GM18505 (cell line): ENCODE measurements around the gene RPL7A.
A peak's percentile ranks its signal among the peaks of the same experiment; 100 is the strongest.

Experiments
- ATAC-seq: cut with Tn5 transposase; IDR thresholded peaks from one replicate; pipeline ENCODE4 v1.9.1; 2021; ENCODE audit not compliant: unreplicated experiment
- POLR2A ChIP-seq: IDR thresholded peaks from 4 replicates; pipeline ENCODE4 v1.6.1; 2011; ENCODE audit warnings: borderline replicate concordance; ENCODE audit not compliant: insufficient read depth, insufficient read length; ENCODE audit errors: extremely low read depth

Gene RPL7A

GRCh38 chr9:133351526-133351907 lies 3.5 kb downstream of the RPL7A start:
- ATAC-seq = no peak
- TF ChIP-seq POLR2A = no peak

DNA sequence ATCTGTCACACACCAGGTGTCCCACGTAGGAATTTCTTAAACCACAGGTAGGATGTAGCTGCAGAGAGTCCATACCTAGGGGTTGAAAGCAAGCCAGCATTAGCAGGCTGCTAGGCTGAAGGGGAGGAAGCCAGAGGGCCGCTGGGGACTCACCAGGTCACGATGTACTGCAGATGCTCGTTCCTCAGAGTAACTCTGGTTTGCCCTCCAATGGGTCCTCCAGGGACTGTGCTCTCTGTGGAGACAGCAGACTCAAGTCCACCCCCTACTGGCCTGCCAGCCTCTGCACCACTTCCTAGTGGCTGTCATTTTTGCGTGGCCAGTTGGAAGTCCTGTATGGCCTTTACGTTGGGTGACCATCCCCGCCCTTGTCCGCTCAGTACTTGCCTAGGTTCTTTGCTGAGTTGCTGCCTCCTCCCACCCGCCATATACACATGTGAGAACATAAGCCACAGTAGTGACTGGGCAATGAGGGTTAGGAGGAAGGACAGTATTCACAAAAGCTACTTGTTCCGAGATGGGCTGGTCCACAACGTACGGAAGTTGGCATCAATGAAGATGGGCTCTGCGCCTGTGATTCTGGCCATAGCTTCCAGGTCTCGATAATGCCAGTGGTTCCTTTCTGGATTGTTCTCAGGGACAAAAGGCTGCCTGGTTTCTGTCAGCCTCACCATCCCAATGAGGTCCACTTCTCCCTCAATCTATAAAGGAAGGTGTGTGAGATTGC lies 4.1 kb downstream of the RPL7A start:
- TF ChIP-seq POLR2A = no peak
- no peak for ATAC-seq

DNA sequence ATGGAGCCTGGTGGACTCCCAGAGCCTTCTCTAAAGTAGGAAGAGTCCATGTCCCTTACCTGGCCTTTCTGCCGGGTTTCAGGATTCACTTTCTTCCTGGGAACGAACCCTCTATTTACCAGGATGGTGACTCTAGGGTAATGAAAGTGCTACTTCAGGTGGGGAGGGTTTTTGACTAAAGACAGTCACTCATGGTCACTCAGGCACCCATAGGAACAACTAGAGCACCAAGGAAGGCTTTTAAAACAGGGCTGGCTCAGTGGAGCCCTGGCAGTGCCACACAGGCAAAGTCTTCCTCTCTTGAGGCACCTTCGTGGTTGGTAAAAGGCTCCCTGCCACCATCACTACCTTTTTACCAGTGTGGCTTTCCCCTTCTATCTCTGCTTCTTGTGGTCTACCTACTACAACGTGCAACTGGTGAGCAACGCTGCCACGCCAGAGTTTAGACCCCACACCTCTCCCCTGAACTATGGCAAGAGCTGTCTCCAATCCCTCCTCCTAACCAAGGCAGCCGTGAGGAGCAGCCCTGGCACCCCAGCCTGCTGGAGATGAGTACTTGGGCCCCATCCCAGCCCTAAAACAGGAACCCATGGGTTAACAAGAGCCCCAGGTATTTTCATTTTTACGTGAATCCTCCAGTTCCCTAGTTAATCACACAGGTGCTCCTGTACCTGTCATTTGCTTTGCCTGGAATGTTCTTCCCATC lies 4.8 kb downstream of the RPL7A start:
- TF ChIP-seq POLR2A = no peak
- no peak for ATAC-seq

DNA sequence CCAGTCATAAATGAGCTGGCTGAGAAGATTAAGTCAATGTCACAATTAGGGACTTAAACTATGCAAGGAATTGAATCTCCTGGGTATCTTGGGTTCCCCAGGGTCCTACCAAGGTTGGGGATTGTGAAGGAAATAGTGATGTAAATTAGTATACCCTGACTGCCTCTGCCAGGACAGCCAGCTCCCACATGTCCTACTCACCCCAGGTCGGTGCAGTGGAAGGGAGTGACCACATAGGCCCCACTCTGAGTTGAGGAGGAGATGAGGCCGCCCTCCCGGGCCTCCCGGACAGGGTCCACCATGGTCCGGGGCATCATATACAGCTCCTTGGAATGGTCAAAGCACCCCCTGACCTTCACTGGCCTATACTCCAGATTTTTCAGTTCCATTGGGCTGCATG lies 5.5 kb downstream of the RPL7A start:
- no peak for TF ChIP-seq POLR2A
- ATAC-seq = no peak

GRCh38 chr9:133354766-133355165 lies 6.7 kb downstream of the RPL7A start:
- TF ChIP-seq POLR2A = peak; percentile 27
- ATAC-seq = no peak

- no peak for TF ChIP-seq POLR2A
- peak; percentile 24 for ATAC-seq
These were observed 7.9 kb downstream of the RPL7A start for GRCh38 chr9:133355881-133356357.

- TF ChIP-seq POLR2A = peak; percentile 80
- ATAC-seq = peak; percentile 65
These were observed 8.5 kb downstream of the RPL7A start, which contains the start of the genes SURF1 and SURF2 for GRCh38 chr9:133356391-133357091. TSS of gene SURF1 (minus strand) at chr9:133356487. CDS start at chr9:133356453, 34 bp downstream. TSS of gene SURF2 (plus strand) at chr9:133356550. CDS start at chr9:133356593, 43 bp downstream.

GRCh38 chr9:133357656-133358055 lies 9.6 kb downstream of the RPL7A start:
- TF ChIP-seq POLR2A = no peak
- ATAC-seq = no peak

DNA sequence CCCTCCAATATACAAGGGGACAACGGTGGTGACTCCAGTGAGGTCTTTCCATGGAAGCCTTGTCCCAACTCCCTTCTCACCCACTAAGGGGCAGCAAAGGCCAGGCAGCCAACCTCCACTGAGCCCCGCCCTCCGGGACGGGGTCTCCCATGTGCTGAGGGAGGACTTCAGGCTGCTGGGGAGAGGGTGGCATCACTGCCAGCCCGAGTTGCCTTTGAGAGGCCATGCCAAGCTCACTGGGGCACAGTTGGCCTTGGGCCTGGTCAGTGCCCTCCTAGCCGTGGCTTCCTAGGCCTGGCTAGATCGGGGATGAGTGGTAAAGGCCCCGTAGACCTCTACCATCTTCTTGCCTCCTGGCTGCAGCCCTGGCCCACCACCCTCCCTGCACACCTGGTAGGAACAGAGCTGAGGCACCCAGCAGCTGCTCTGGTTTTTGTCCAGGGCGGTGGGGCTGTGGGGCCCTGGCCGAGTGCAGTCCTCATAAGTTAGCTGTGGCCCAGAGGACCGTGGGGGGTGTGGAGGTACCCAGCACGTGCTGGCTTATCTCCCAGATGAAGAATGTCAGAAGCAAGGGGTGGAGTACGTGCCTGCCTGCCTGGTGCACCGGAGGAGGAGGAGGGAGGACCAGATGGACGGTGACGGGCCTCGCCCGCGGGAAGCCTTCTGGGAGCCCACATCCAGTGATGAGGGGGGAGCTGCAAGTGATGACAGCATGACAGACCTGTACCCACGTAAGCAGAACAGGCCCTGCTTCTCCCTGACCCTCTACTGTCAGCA lies 11.6 kb downstream of the RPL7A start:
- ATAC-seq = no peak
- TF ChIP-seq POLR2A = no peak

GRCh38 chr9:133360400-133361393 lies 12.7 kb downstream of the RPL7A start:
- ATAC-seq = no peak
- no peak for TF ChIP-seq POLR2A

- no peak for TF ChIP-seq POLR2A
- ATAC-seq = no peak
These were observed 13.6 kb downstream of the RPL7A start for GRCh38 chr9:133361507-133362092.
